DMS53 treated with DMSO at 0.1 percent for 48 hours (cell line): Measurements from ENCODE around the gene PRPS1.
"Not testable (repeated sequence)": the region's sequence is repeated elsewhere in the genome, so short reads cannot be mapped to it uniquely, and the experiment has no call there.

Experiments used
- DNase-seq: peaks from one replicate; lab custom pipeline; 2025; ENCODE audit not compliant: unreplicated experiment; lab: John Stamatoyannopoulos, UW

Gene PRPS1

GRCh38 chrX:107674480-107675364, 46.4 kb downstream of the PRPS1 start:
- no peak for DNase-seq

- DNase-seq = no peak
These were observed 47.0 kb downstream of the PRPS1 start for GRCh38 chrX:107675365-107675654.

- peak; percentile 8 for DNase-seq
These were observed 47.7 kb downstream of the PRPS1 start for GRCh38 chrX:107675823-107676555.

GRCh38 chrX:107676559-107677378, 48.5 kb downstream of the PRPS1 start:
- peak; percentile 51 for DNase-seq

- DNase-seq = no peak
These were observed 49.2 kb downstream of the PRPS1 start for GRCh38 chrX:107677501-107677901.

- no peak for DNase-seq
These were observed 49.6 kb downstream of the PRPS1 start for GRCh38 chrX:107677909-107678308.

GRCh38 chrX:107678957-107679740, 50.8 kb downstream of the PRPS1 start:
- DNase-seq = peak; percentile 8

- DNase-seq = no peak
These were observed 53.9 kb downstream of the PRPS1 start for GRCh38 chrX:107682256-107682655.

- DNase-seq = no peak
These were observed 55.0 kb downstream of the PRPS1 start for GRCh38 chrX:107683124-107683895.

- DNase-seq = no peak
These were observed 55.6 kb downstream of the PRPS1 start for GRCh38 chrX:107683931-107684330.

GRCh38 chrX:107684956-107685385, 56.7 kb downstream of the PRPS1 start:
- DNase-seq = no peak

GRCh38 chrX:107685586-107685985, 57.3 kb downstream of the PRPS1 start:
- not testable (repeated sequence) for DNase-seq

- no peak for DNase-seq
These were observed 57.7 kb downstream of the PRPS1 start for GRCh38 chrX:107686026-107686425.

GRCh38 chrX:107686792-107687191, 58.5 kb downstream of the PRPS1 start:
- DNase-seq = no peak

- DNase-seq = no peak
These were observed 59.1 kb downstream of the PRPS1 start for GRCh38 chrX:107687445-107687844.

GRCh38 chrX:107691024-107691448, 62.7 kb downstream of the PRPS1 start:
- DNase-seq = no peak

GRCh38 chrX:107699616-107700015, 71.3 kb downstream of the PRPS1 start:
- DNase-seq = no peak

- no peak for DNase-seq
These were observed 72.0 kb downstream of the PRPS1 start for GRCh38 chrX:107700317-107700774.
